ENCODE results near the gene HDHD5. TPM values are rescaled to one million over a fixed set of nuclear protein-coding genes. Genes with fewer than 3 reads are reported as not detected.

HDHD5 gene
- total RNA-seq, 1 experiment from 2014 or later, result 68.4 TPM

DNA sequence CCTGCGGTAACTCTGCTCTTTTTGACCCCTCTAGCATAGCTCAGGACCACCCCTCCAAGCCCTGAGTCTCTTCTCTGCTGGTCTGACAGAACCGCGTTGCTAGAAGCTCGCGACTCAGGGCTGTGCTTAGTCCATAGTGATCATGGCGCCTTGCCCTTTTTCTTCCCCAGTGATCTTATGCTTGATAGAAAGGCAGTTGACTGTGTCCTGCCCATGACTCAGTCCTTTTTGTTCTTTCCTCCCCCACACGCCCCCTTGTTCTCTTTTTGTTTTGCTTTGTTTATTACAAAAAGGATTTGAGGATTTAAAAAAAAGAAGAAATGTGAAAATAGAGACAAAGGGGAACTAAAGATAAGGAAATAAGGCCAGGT, 56.8 kb downstream of the HDHD5 start:
- H3K27ac Mint-ChIP-seq, result peak overlapping the region in 2 of 3 experiments; percentile 33 to 91; a peak in 3 of 7 replicates
- peaks cover 4 to 43% (median 21%) of the 10 kb centered on the region in 3 experiments; a peak in 6 of 7 replicates for H3K36me3 Mint-ChIP-seq (ENCODE audit: insufficient read depth in 1 of 3, low read depth in 3 of 3)

More for the DNA sequence above, 56.8 kb downstream of the HDHD5 start:
- no peak overlapping the region for H2AFZ ChIP-seq (ENCODE audit: low read length)
- no peaks in the 10 kb centered on the region for H3K79me2 ChIP-seq (ENCODE audit: insufficient read depth, low read length)
- H4K91ac ChIP-seq (ENCODE audit: insufficient read length, low read depth, low read length), result no peak overlapping the region
- TF ChIP-seq, protein P1, sequence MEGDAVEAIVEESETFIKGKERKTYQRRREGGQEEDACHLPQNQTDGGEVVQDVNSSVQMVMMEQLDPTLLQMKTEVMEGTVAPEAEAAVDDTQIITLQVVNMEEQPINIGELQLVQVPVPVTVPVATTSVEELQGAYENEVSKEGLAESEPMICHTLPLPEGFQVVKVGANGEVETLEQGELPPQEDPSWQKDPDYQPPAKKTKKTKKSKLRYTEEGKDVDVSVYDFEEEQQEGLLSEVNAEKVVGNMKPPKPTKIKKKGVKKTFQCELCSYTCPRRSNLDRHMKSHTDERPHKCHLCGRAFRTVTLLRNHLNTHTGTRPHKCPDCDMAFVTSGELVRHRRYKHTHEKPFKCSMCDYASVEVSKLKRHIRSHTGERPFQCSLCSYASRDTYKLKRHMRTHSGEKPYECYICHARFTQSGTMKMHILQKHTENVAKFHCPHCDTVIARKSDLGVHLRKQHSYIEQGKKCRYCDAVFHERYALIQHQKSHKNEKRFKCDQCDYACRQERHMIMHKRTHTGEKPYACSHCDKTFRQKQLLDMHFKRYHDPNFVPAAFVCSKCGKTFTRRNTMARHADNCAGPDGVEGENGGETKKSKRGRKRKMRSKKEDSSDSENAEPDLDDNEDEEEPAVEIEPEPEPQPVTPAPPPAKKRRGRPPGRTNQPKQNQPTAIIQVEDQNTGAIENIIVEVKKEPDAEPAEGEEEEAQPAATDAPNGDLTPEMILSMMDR (conservative IDR thresholded peaks at IDR 0.05), result no peak
- no peak overlapping the region for H2BK5ac ChIP-seq (ENCODE audit: insufficient read length, low read length)
- no peak overlapping the region for H3K23ac ChIP-seq (ENCODE audit: insufficient read length, low read depth, low read length)
- no peaks in the 10 kb centered on the region for H3K4me1 ChIP-seq (ENCODE audit: insufficient read depth, low read length)
- H4K20me1 ChIP-seq (ENCODE audit: control insufficient read depth, insufficient read depth, insufficient read length), result no peaks in the 10 kb centered on the region
- H3K9ac ChIP-seq (ENCODE audit: extremely low read depth, insufficient read length, low read length), result no peak overlapping the region
- H3T11ph ChIP-seq (ENCODE audit: low read length), result no peak overlapping the region
- H3K27ac ChIP-seq (ENCODE audit: insufficient read length, low read depth, low read length), result no peak overlapping the region
- WGBS (ENCODE audit: extremely low coverage, insufficient read length, low lambda C conversion rate), result no CpG with 5 or more reads among the region's 7 CpGs
- H3K23me2 ChIP-seq (ENCODE audit: insufficient read length, low read depth, low read length, poor library complexity, severe bottlenecking), result no peaks in the 10 kb centered on the region
- no peaks in the 10 kb centered on the region; a peak in 1 of 5 replicates for H3K9me3 Mint-ChIP-seq
- H3K27me3 ChIP-seq (ENCODE audit: insufficient read depth, low read length), result no peaks in the 10 kb centered on the region
- H3K56ac ChIP-seq (ENCODE audit: insufficient read length, low read depth, low read length), result no peak overlapping the region
- H3K4me2 ChIP-seq (ENCODE audit: insufficient read depth, insufficient read length, low read length), result no peak overlapping the region
- H2BK120ac ChIP-seq (ENCODE audit: low read depth, low read length, poor library complexity, severe bottlenecking), result no peak overlapping the region
- no peak overlapping the region; the same call in 1 of the 2 replicates for H3K14ac ChIP-seq (ENCODE audit: insufficient read depth, low read length)
- no peak overlapping the region for H2BK20ac ChIP-seq (ENCODE audit: low read depth, low read length, poor library complexity, severe bottlenecking)
- no peak overlapping the region for H3K4me3 Mint-ChIP-seq
- no peak overlapping the region for H3K18ac ChIP-seq (ENCODE audit: insufficient read length, low read depth, low read length)
- DNase-seq, result no peak
- H2BK12ac ChIP-seq (ENCODE audit: insufficient read length, low read depth, low read length), result no peak overlapping the region
- peaks cover 3 to 6% of the 10 kb centered on the region in 2 experiments; a peak in 3 of 4 replicates for H3K4me1 Mint-ChIP-seq
- no peaks in the 10 kb centered on the region for H3K9me3 ChIP-seq (ENCODE audit: control insufficient read depth, low read depth, low read length)
- no peak overlapping the region for H4K5ac ChIP-seq (ENCODE audit: insufficient read length, low read depth, low read length)
- H3K79me1 ChIP-seq (ENCODE audit: insufficient read depth, low read depth, low read length, poor library complexity, severe bottlenecking), result no peaks in the 10 kb centered on the region
- H2AK5ac ChIP-seq (ENCODE audit: insufficient read length, low read length), result no peak overlapping the region
- no peak overlapping the region for H4K8ac ChIP-seq (replicated peaks; ENCODE audit: insufficient read length, low read depth, low read length)
- H2BK15ac ChIP-seq (ENCODE audit: low read depth, low read length), result no peak overlapping the region
- no peak overlapping the region for H3K4ac ChIP-seq (ENCODE audit: low read depth, low read length)
- H3K27me3 Mint-ChIP-seq (ENCODE audit: low read depth), result no peaks in the 10 kb centered on the region
